Omental fat pad (tissue), 4 donors: Measurements from ENCODE around the gene TACC2. TPM values are rescaled to one million over a fixed set of nuclear protein-coding genes. Genes with fewer than 3 reads are reported as not detected.

Experiments
- ATAC-seq: fragments of 150-250 bp; one replicate; pipeline ENCODE4 v1.9.1; 2016; ENCODE audit warnings: mild to moderate bottlenecking, moderate library complexity; ENCODE audit not compliant: low FRiP score
- DNase-seq: peaks from one replicate; pipeline ENCODE4 v3.0.0-alpha.2; 2019; ENCODE audit warnings: low spot score
- total RNA-seq, 4 donors: library from RNA; depleted of rRNA; stranded (reverse); fragments of >200 nt; gene quantifications; one replicate each; pipeline ENCODE4 v1.1.0, GENCODE V29; 2016
- TF ChIP-seq, protein P1 (sequence below), 3 donors: fragments of 450-650 bp; IDR thresholded peaks; one replicate each; pipeline ENCODE4 v1.5.1; 2016 to 2017; ENCODE audit warnings: antibody characterized with exemption in 3 of 3, mild to moderate bottlenecking in 3 of 3, moderate library complexity in 2 of 3

The TACC2 gene
- total RNA-seq, 4 donors from 2014 or later, result 23.8 to 33.6 (median 29.4) TPM

- ATAC-seq, result no peak
Observed at GRCh38 chr10:122263971-122264370, 275.0 kb downstream of the TACC2 start.

DNA sequence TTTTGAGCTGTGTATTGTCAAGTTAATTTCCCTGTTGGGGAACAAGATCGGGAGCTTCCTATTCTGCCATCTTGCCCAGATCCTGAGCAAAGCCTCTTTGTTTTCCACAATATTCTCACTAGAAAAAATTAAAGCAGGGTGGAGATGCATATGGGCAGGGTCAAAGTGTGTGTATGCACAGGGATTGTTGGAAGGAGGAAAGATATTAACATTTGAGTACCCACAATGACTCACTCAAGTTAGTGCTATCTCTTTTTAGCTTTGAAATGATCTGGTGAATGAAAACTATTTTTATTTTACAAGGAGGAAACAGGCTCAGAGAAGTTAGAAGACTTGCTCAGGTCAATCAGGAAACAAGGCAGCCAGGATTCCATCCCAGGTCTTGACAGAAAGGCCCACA lies 275.5 kb downstream of the TACC2 start:
- TF ChIP-seq, protein P1, sequence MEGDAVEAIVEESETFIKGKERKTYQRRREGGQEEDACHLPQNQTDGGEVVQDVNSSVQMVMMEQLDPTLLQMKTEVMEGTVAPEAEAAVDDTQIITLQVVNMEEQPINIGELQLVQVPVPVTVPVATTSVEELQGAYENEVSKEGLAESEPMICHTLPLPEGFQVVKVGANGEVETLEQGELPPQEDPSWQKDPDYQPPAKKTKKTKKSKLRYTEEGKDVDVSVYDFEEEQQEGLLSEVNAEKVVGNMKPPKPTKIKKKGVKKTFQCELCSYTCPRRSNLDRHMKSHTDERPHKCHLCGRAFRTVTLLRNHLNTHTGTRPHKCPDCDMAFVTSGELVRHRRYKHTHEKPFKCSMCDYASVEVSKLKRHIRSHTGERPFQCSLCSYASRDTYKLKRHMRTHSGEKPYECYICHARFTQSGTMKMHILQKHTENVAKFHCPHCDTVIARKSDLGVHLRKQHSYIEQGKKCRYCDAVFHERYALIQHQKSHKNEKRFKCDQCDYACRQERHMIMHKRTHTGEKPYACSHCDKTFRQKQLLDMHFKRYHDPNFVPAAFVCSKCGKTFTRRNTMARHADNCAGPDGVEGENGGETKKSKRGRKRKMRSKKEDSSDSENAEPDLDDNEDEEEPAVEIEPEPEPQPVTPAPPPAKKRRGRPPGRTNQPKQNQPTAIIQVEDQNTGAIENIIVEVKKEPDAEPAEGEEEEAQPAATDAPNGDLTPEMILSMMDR (IDR thresholded peaks at IDR 0.05), result no peak
- no peak for DNase-seq
- no peak for ATAC-seq

More at GRCh38 chr10:122263971-122264370, 275.0 kb downstream of the TACC2 start:
- no peak for DNase-seq
- TF ChIP-seq, protein P1 (IDR thresholded peaks at IDR 0.05), result no peak

DNA sequence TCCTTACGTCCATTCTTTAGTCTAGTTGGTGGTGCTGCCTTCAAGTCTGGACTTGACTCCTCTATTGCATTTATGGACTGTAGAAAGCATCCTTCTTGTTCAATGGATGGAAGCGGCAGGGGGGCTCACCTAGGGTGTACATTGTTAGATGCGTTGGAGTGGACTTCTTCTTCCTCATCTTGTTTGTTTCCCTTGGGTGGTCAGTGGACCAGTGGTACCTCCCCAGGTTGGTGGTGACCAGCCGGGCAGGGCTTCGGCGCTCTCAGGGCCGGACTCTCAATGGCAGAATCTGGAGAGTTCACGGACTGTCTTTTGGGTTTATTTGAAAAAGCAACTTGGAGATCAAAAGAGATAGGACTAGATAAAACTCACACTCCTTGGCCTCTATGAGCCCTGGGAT lies 276.0 kb downstream of the TACC2 start:
- no peak for DNase-seq
- TF ChIP-seq, protein P1 (IDR thresholded peaks at IDR 0.05), result no peak
- no peak for ATAC-seq

GRCh38 chr10:122265896-122266295 lies 276.9 kb downstream of the TACC2 start:
- TF ChIP-seq, protein P1 (IDR thresholded peaks at IDR 0.05), result no peak
- no peak for DNase-seq
- ATAC-seq, result no peak

DNA sequence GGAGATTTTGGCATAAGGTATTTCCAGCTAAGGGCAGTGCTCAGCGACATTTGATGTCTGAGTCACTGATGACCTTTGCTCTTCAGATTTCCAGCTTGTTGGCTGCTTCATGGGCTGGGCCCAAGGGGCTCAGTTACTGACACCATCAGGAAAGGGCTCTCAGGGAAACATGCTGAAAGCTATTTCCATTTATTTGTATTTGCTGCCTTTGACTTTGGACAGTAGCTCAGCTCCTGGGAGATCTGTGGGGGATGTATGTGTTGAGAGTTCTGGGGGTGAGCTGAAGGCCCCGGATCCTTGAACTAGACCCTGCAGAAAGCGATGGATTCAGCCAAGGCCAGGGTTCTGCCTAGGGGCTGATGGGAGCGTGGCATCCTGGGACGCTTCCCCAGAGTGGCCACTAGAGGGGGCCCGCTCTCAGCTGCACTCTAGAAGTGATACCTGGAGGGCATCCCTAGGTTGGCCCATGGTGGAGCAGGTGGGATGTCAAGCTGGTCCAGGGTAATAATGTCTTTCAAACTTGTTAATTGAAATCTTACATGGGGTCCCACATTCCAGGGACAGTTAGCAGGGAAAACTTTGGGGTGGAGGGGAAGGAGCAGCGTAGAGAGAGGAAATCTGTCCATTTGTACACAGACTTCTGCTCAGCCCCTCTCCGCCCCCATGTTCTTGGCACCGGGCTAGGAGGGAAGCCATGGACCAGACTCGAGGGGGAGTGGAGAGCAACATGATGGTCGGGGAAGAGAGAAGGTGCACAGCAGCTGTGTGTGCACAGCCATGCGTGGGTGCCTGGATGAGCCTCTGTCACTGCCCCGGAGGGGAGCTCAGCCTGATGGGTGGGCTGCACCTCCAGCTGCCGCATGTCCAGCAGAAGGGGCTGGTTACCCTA lies 279.1 kb downstream of the TACC2 start:
- no peak for ATAC-seq
- no peak for DNase-seq
- TF ChIP-seq, protein P1 (IDR thresholded peaks at IDR 0.05), result peak in 1 of 3 donors; percentile 22

- ATAC-seq (no peak), DNase-seq (no peak)
- TF ChIP-seq, protein P1 (IDR thresholded peaks at IDR 0.05), result no peak
Observed at GRCh38 chr10:122269059-122269687, 280.2 kb downstream of the TACC2 start.
